ENCODE data around the gene ARG1. TPM values are rescaled to one million over a fixed set of nuclear protein-coding genes. Genes with fewer than 3 reads are reported as not detected.
A peak's percentile ranks its signal among the peaks of the same experiment; 100 is the strongest.

ARG1 gene
- total RNA-seq, 1 donor: not detected

GRCh38 chr6:131581523-131581922 is 8.5 kb downstream of the ARG1 start:
- H3K4me3 ChIP-seq (ENCODE audit: low read depth, low read length): no peak overlapping the region
- no peak for DNase-seq (ENCODE audit: low read depth)
- TF ChIP-seq CTCF (IDR thresholded peaks at IDR 0.05; ENCODE audit: insufficient read depth, low read length): no peak

- DNase-seq (ENCODE audit: low read depth): no peak
- no peak for TF ChIP-seq CTCF (IDR thresholded peaks at IDR 0.05; ENCODE audit: insufficient read depth, low read length)
- H3K4me3 ChIP-seq (ENCODE audit: low read depth, low read length): no peak overlapping the region
Observed at GRCh38 chr6:131586543-131586942, 13.5 kb downstream of the ARG1 start.

- TF ChIP-seq CTCF (IDR thresholded peaks at IDR 0.05; ENCODE audit: insufficient read depth, low read length): no peak
- no peak overlapping the region for H3K4me3 ChIP-seq (ENCODE audit: low read depth, low read length)
- no peak for DNase-seq (ENCODE audit: low read depth)
Observed at GRCh38 chr6:131587909-131588308, 14.9 kb downstream of the ARG1 start.

GRCh38 chr6:131588643-131589042 is 15.6 kb downstream of the ARG1 start:
- H3K4me3 ChIP-seq (ENCODE audit: low read depth, low read length): no peak overlapping the region
- DNase-seq (ENCODE audit: low read depth): no peak
- no peak for TF ChIP-seq CTCF (IDR thresholded peaks at IDR 0.05; ENCODE audit: insufficient read depth, low read length)

GRCh38 chr6:131592935-131593334 is 19.9 kb downstream of the ARG1 start:
- no peak for TF ChIP-seq CTCF (IDR thresholded peaks at IDR 0.05; ENCODE audit: insufficient read depth, low read length)
- no peak for DNase-seq (ENCODE audit: low read depth)
- no peak overlapping the region for H3K4me3 ChIP-seq (ENCODE audit: low read depth, low read length)

GRCh38 chr6:131594074-131594473 is 21.0 kb downstream of the ARG1 start:
- no peak for DNase-seq (ENCODE audit: low read depth)
- no peak overlapping the region for H3K4me3 ChIP-seq (ENCODE audit: low read depth, low read length)
- no peak for TF ChIP-seq CTCF (IDR thresholded peaks at IDR 0.05; ENCODE audit: insufficient read depth, low read length)

- DNase-seq (ENCODE audit: low read depth): no peak
- H3K4me3 ChIP-seq (ENCODE audit: low read depth, low read length): no peak overlapping the region
- peak; percentile 15 for TF ChIP-seq CTCF (IDR thresholded peaks at IDR 0.05; ENCODE audit: insufficient read depth, low read length)
Observed at GRCh38 chr6:131597446-131597845, 24.4 kb downstream of the ARG1 start.
